Kidney (tissue), 14 donors: ENCODE data around the gene SPINT2. TPM values are rescaled to one million over a fixed set of nuclear protein-coding genes. Genes with fewer than 3 reads are reported as not detected.

ENCODE experiments used
- DNase-seq, 5 donors: peaks; one replicate each; pipeline ENCODE4 v3.0.0-alpha.2; 2013 to 2020
- FAIRE-seq: peaks from 2 replicates; lab custom pipeline; 2012; peaks lifted over from hg19 to GRCh38; lab: Jason Lieb, UNC
- H3K27ac ChIP-seq, 2 donors: one replicate each; pipeline ENCODE4 v1.7.0; 2013; ENCODE audit warnings: low read depth in 2 of 2, low read length in 2 of 2, inconsistent platforms in 1 of 2
- H3K27me3 ChIP-seq: one replicate; pipeline ENCODE4 v1.7.1; 2013; ENCODE audit warnings: low read length, inconsistent platforms; ENCODE audit not compliant: control insufficient read depth, insufficient read depth
- H3K36me3 ChIP-seq, 3 donors: one replicate each; pipeline versions ENCODE4 v1.7.0 to v1.7.1; 2013; ENCODE audit warnings: low read length in 3 of 3, control low read depth in 1 of 3, inconsistent platforms in 1 of 3; ENCODE audit not compliant: insufficient read depth in 3 of 3, control insufficient read depth in 2 of 3
- H3K4me1 ChIP-seq, 3 donors: one replicate each; pipeline versions ENCODE4 v1.7.0 to v1.7.1; 2013; ENCODE audit warnings: low read length in 3 of 3, inconsistent platforms in 1 of 3, low read depth in 1 of 3; ENCODE audit not compliant: control insufficient read depth in 2 of 3, insufficient read depth in 2 of 3
- H3K4me3 ChIP-seq, 3 donors: one replicate each; pipeline versions ENCODE4 v1.7.0 to v1.8.1; 2013; ENCODE audit warnings: low read length in 3 of 3, control low read depth in 1 of 3, inconsistent platforms in 1 of 3
- H3K9ac ChIP-seq, 3 donors: one replicate each; pipeline versions ENCODE4 v1.7.0 to v1.7.1; 2013; ENCODE audit warnings: low read length in 3 of 3, control low read depth in 1 of 3, inconsistent platforms in 1 of 3
- H3K9me3 ChIP-seq, 3 donors: one replicate each; pipeline versions ENCODE4 v1.7.0 to v1.7.1; 2013; ENCODE audit warnings: low read length in 3 of 3, control low read depth in 1 of 3, inconsistent platforms in 1 of 3; ENCODE audit not compliant: control insufficient read depth in 2 of 3, insufficient read depth in 1 of 3
- intact Hi-C: fragments of 100-400 bp; cut with DNase I; formaldehyde crosslinking; loops from one replicate; pipeline ENCODE4 v1.11.1; 2022
- polyA plus RNA-seq: library from polyadenylated mRNA; stranded (reverse); fragments of 350-450 nt; fragmentation: Illumina TruSeq; extraction: RNeasy Lipid Tissue Mini Kit (QIAGEN cat#74804); gene quantifications from one replicate; pipeline ENCODE4 v1.2.3, GENCODE V29; 2014; ENCODE audit warnings: low read depth, low replicate concordance; ENCODE audit not compliant: insufficient read depth
- total RNA-seq: library from RNA; stranded (reverse); fragmentation: NEBNext Ultra II Directional; extraction: Animal tissue kit (Norgen Biotek cat#: 25700); gene quantifications from one replicate; pipeline ENCODE4 v1.2.1, GENCODE V29; 2021
- TF ChIP-seq, protein P1 (sequence below): IDR thresholded peaks from 3 replicates; pipeline ENCODE4 v1.5.1; 2012; ENCODE audit warnings: mild to moderate bottlenecking, moderate library complexity, borderline replicate concordance; ENCODE audit not compliant: insufficient read depth; ENCODE audit errors: extremely low read depth
- donor health status: control.
- donor health status: control.
- donor health status: control.
- donor health status: control.
- donor health status: control.
- donor health status: DM: yes; HTN: yes; CAD: no.
- donor health status: Normal renal cell carcinoma (clear cell type).

SPINT2 gene
- total and polyA plus RNA-seq, 2 donors from 2014 or later: 381 to 425 TPM

DNA sequence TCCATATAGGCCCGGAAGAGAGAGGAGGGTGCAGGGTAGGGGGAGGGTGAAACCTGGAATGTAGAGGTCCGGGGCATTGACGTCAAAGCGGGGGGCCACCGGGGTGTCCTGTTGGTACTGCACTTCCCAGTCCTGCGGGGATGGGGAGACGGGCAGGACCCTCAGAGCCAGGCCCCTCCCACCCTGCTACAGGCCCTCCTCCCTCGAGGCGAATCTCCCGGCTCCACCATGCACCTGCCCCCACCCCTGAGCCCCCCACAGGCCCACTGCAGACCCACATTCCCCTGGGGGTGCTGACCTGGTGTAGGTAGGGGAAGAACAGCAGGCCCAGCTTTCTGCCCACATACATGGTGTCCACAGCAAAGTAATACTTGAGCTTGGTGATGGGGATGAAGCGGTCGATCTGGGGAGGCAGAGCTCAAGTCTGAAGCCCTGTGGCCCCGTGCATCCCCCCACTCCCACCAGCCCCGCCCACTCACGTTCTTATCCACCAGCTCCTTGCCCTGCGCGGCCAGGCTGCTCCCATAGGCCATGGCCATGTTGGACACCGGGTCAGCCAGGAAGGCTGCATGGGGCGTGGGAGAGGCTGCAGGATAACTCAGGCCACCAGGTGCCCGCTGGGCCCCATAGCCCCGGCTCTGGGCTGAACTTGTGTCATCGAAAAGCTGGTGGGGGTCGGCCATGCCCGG lies 44.7 kb downstream of the SPINT2 start:
- intact Hi-C loops: no loop called here
- FAIRE-seq: no peak

GRCh38 chr19:38309615-38310278 lies 45.4 kb downstream of the SPINT2 start:
- Histone ChIP-seq H3K4me1 (no peaks in the 10 kb centered on the region), H3K9ac (no peak overlapping the region), H3K27ac (no peak overlapping the region), H3K9me3 (no peaks in the 10 kb centered on the region), H3K27me3 (no peaks in the 10 kb centered on the region), H3K4me3 (no peak overlapping the region), H3K36me3 (peaks cover 0 to 8% (median 5%) of the 10 kb centered on the region in 3 donors)
- TF ChIP-seq, protein P1, sequence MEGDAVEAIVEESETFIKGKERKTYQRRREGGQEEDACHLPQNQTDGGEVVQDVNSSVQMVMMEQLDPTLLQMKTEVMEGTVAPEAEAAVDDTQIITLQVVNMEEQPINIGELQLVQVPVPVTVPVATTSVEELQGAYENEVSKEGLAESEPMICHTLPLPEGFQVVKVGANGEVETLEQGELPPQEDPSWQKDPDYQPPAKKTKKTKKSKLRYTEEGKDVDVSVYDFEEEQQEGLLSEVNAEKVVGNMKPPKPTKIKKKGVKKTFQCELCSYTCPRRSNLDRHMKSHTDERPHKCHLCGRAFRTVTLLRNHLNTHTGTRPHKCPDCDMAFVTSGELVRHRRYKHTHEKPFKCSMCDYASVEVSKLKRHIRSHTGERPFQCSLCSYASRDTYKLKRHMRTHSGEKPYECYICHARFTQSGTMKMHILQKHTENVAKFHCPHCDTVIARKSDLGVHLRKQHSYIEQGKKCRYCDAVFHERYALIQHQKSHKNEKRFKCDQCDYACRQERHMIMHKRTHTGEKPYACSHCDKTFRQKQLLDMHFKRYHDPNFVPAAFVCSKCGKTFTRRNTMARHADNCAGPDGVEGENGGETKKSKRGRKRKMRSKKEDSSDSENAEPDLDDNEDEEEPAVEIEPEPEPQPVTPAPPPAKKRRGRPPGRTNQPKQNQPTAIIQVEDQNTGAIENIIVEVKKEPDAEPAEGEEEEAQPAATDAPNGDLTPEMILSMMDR: no peak
- FAIRE-seq: no peak
- DNase-seq: no peak
- intact Hi-C loops: no loop called here

More for the DNA sequence above, 44.7 kb downstream of the SPINT2 start:
- H3K4me3 ChIP-seq: no peak overlapping the region
- no peaks in the 10 kb centered on the region for H3K27me3 ChIP-seq
- no peaks in the 10 kb centered on the region for H3K9me3 ChIP-seq
- DNase-seq: no peak
- no peaks in the 10 kb centered on the region for H3K4me1 ChIP-seq
- no peak overlapping the region for H3K9ac ChIP-seq
- H3K36me3 ChIP-seq: peaks cover 0 to 8% (median 5%) of the 10 kb centered on the region in 3 donors
- H3K27ac ChIP-seq: no peak overlapping the region
- TF ChIP-seq, protein P1: no peak

GRCh38 chr19:38310279-38310670 lies 45.9 kb downstream of the SPINT2 start:
- H3K9ac ChIP-seq: no peak overlapping the region
- H3K36me3 ChIP-seq: peaks cover 0 to 8% (median 5%) of the 10 kb centered on the region in 3 donors
- peaks cover 0 to 2% (median 0%) of the 10 kb centered on the region in 3 donors for H3K4me1 ChIP-seq
- H3K4me3 ChIP-seq: no peak overlapping the region
- FAIRE-seq (no peak), DNase-seq (no peak)
- TF ChIP-seq, protein P1: no peak
- no peaks in the 10 kb centered on the region for H3K27me3 ChIP-seq
- no peaks in the 10 kb centered on the region for H3K9me3 ChIP-seq
- intact Hi-C loops: no loop called here
- H3K27ac ChIP-seq: no peak overlapping the region
